ENCODE data around the gene HYOU1. TPM values are rescaled to one million over a fixed set of nuclear protein-coding genes. Genes with fewer than 3 reads are reported as not detected.
"Not testable (repeated sequence)": the region's sequence is repeated elsewhere in the genome, so short reads cannot be mapped to it uniquely, and the experiment has no call there.

Gene HYOU1, protein sequence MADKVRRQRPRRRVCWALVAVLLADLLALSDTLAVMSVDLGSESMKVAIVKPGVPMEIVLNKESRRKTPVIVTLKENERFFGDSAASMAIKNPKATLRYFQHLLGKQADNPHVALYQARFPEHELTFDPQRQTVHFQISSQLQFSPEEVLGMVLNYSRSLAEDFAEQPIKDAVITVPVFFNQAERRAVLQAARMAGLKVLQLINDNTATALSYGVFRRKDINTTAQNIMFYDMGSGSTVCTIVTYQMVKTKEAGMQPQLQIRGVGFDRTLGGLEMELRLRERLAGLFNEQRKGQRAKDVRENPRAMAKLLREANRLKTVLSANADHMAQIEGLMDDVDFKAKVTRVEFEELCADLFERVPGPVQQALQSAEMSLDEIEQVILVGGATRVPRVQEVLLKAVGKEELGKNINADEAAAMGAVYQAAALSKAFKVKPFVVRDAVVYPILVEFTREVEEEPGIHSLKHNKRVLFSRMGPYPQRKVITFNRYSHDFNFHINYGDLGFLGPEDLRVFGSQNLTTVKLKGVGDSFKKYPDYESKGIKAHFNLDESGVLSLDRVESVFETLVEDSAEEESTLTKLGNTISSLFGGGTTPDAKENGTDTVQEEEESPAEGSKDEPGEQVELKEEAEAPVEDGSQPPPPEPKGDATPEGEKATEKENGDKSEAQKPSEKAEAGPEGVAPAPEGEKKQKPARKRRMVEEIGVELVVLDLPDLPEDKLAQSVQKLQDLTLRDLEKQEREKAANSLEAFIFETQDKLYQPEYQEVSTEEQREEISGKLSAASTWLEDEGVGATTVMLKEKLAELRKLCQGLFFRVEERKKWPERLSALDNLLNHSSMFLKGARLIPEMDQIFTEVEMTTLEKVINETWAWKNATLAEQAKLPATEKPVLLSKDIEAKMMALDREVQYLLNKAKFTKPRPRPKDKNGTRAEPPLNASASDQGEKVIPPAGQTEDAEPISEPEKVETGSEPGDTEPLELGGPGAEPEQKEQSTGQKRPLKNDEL
- 10 to 100 TPM in 11 of 12 donors, not detected in 1; 35.2 to 51.0 (median 45.0) TPM for polyA plus RNA-seq (ENCODE audit: insufficient read length in 12 of 12)
- long read RNA-seq, donor 1, partial matches to known transcripts = 0 of 1 reads
- long read RNA-seq, donor 1, other reads (novel, unspliced or antisense) = 0 of 1 reads
- long read RNA-seq, donor 2, full-length matches to known transcripts = 2 of 2 reads
- long read RNA-seq, donor 2, partial matches to known transcripts = 0 of 2 reads
- long read RNA-seq, donor 2, other reads (novel, unspliced or antisense) = 0 of 2 reads
- long read RNA-seq, donor 3, full-length matches to known transcripts = 2 of 2 reads
- long read RNA-seq, donor 3, partial matches to known transcripts = 0 of 2 reads
- long read RNA-seq, donor 3, other reads (novel, unspliced or antisense) = 0 of 2 reads
- long read RNA-seq, donor 4, full-length matches to known transcripts = 1 of 1 reads
- long read RNA-seq, donor 4, partial matches to known transcripts = 0 of 1 reads
- long read RNA-seq, donor 4, other reads (novel, unspliced or antisense) = 0 of 1 reads
- long read RNA-seq, donor 5 = 0 reads
- long read RNA-seq, donor 6, partial matches to known transcripts = 0 of 2 reads
- long read RNA-seq, donor 6, other reads (novel, unspliced or antisense) = 0 of 2 reads
- long read RNA-seq, donor 7, partial matches to known transcripts = 0 of 1 reads
- long read RNA-seq, donor 7, other reads (novel, unspliced or antisense) = 0 of 1 reads
- long read RNA-seq, donor 8, partial matches to known transcripts = 7 of 7 reads
- long read RNA-seq, donor 8, other reads (novel, unspliced or antisense) = 0 of 7 reads
- long read RNA-seq, donor 9, full-length matches to known transcripts = 4 of 4 reads
- long read RNA-seq, donor 9, partial matches to known transcripts = 0 of 4 reads
- long read RNA-seq, donor 9, other reads (novel, unspliced or antisense) = 0 of 4 reads
- long read RNA-seq, donor 10, partial matches to known transcripts = 0 of 2 reads
- long read RNA-seq, donor 10, other reads (novel, unspliced or antisense) = 0 of 2 reads
- long read RNA-seq, donor 11, full-length matches to known transcripts = 3 of 3 reads
- long read RNA-seq, donor 11, partial matches to known transcripts = 0 of 3 reads
- long read RNA-seq, donor 11, other reads (novel, unspliced or antisense) = 0 of 3 reads

DNA sequence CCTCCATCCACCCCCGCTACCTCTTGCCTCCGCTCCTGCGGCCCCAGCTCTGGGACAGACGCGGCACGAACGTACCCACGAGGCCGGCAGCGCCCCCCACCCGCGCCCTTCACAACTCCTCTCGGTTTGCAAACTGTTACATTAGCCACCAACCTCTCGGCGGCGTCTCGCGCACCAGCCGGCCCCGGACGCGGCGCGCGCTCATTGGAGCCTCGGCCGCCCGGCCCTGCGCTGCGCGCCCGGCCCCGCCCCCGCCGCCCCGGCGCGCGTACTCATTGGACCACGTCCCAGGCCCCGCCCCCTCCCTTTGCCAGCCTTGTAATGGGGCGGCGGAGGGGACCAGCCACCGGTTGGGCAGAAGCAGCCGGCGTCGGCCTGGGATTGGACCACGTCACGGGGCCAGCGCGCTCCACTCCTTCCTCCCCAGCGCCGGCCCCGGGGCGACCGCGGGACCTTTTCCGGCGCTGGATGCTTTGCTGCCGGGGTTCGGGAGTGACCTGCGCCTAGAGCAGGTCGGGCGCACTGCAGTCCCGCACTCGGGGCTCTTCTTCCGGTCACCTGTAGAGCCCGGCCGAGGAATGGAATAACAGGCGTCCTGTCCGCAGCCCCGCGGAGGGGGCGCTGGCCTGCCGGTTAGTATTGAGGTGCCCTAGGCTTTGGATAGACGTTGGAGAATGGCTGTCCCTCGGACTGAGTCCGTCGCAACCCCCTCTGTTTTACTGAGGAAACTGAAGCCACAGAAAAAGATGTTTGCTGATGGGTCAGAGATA is at the start of gene HYOU1:
TSS of gene HYOU1 (minus strand) at position 206 of the 770 bp plus-strand sequence. CDS start 1,045 bp downstream, outside the sequence.
- DNase-seq = peak; percentile 94

DNA sequence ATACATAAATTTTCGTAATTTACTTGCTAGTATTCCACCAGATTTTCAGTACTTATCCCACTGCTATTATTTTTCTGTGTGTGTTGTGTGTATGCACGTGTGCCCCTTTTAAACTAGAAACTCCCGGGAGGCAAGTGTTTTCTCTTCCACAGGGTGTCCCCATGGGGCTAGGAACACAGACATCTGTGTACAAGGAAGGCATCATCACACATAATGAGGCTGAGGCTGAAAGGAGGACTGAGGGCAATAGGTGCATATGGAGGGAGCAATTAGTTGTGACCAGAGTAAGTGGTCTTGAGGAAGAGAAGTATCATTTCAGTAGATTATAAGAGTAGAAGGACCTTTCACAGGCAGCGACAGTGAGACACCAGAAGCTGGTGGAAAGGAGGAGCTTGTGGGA is 46.8 kb upstream of the HYOU1 start:
- no peak for DNase-seq

DNA sequence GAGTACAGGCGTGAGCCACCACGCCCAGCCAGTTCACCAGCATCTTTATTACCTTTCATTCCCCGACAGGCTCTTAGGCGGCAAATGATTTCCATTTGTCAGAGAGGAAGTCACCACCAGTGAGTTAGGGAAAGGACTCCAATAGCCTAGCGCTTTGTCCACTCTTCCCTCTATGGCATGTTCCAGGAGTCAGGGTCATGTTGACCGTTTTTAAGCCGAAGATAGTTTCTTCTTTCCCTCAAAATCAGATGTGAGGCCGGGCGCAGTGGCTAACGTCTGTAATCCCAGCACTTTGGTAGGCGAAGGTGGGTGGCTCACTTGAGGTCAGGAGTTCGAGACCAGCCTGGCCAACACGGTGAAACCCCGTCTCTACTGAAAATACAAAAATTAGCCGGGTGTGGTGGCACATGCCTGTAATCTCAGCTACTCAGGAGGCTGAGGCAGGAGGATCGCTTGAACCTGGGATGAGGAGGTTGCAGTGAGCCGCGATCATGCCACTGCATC is 46.2 kb upstream of the HYOU1 start:
- DNase-seq = not testable (repeated sequence)

DNA sequence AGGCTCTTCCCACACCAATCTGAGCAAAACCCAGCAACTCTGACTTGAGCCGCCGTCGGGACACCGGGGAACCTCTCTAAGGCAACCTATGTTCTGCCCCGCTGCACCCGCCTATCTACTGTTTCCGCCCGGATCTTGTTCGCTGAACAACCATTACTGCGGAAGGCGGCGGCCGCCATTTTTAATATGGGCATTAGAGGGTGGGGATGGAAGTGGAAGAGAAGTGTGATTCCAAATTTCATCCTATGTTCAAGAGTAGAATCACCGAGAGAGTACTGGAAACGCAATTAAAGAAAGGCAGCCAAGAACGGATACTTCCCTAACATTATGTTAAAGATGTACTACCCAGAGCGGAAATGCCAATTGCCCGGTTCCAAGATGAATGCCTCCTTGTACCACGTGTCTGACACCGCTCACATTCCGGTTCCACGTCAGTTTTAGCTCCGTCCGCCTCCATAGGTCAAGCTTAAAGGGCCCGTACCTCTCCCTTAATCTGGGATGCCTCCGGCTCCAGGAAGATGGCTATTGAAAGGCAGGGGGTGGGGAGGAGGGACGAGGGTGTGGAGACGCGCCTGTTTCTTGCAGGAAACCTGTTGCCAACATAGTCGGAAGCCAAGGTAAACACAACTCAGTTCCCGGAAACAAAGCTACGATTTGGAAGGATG is 44.9 kb upstream of the HYOU1 start, which contains the start of gene DPAGT1:
TSS of gene DPAGT1 (minus strand) at position 95 of the 665 bp plus-strand sequence. CDS start 198 bp downstream, outside the sequence.
- peak; percentile 95 for DNase-seq

DNA sequence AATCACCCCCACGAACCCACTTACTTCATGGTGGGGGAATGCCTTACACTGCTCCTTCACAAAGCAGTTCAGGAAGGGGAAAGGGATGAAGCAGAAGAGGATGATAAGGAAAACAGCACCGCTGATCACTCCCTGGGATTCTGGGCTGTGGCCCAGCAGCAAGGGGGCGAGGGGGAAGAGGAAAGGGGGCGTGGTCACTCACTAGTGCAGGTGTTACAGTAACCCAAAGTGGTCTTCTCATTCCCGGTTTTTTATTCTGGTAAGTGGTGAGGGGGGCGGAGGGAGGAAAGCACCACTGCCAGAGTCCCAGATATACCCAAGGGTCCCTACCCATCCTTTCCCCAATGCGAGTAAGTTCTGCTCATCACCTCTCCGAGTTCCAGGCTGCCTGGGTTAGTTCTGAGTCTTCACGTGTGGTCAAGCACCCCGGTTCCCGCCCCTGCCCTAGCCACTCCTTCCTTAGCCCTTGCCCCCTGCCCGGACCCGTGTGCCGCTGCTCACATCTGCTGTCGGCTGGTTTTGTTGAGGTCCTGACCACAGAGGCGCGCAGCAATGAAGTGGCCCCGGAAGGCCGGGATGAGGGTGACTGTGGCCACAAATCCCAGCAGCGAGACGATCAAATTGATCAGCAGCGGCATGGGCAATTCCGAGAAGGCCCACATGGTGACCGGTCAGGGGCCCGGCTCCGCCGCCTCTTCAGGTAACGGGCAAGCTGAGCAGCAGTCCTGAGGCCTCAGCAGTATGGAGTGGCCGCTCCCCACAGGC is 44.2 kb upstream of the HYOU1 start:
- no peak for DNase-seq

DNA sequence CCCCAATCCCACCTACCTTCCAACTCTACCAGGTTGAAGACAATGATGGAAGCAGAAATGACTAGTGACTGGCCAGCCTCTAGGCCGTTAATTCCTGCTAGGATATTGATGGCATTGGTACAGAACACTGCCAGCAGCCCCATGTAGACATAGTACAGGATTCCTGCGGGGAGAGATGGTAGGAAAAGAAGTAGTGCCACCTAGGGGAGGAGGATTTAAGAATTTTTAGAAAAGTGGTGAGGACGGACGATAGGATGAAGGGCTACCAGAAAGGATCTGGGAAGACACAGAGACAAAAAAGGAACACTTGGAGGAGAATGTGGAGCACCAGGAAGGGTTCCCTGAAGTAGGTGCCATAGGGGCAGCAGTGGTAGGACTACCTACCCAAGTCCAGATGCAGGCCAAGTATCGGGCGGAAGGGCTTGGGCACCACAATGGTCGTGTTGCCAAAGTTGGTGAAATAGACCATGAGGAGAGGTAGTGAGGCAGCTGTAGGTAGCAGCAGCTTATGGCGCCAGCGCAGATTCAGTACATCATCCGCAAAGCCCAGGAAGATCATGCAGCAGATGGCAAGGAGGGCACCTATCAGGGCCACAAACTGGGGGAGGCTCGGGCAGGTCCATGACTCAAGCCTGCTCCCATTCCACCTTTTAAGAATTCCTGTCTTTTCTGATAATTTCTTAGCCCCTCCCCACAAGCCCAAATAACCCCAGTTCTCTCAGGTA is 43.4 kb upstream of the HYOU1 start:
- DNase-seq = no peak

DNA sequence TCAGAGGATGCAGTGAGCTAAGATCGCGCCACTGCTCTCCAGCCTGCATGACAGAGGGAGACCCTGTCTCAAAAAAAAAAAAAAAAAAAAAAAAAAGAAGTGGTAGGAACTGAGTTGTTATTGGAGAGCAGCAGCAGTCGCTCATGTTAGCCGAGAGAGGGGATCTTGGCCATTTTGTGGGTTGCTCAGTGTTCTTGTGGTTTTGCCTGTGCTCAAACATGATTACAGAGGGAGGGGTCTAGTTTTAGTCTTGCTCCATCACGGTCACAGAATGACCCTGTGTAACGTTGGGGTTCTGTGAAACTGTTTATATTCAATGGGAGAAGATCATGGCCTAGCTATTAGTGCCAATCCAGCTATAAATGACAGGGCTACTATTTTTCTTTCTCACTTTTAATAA is 42.7 kb upstream of the HYOU1 start:
- no peak for DNase-seq

DNA sequence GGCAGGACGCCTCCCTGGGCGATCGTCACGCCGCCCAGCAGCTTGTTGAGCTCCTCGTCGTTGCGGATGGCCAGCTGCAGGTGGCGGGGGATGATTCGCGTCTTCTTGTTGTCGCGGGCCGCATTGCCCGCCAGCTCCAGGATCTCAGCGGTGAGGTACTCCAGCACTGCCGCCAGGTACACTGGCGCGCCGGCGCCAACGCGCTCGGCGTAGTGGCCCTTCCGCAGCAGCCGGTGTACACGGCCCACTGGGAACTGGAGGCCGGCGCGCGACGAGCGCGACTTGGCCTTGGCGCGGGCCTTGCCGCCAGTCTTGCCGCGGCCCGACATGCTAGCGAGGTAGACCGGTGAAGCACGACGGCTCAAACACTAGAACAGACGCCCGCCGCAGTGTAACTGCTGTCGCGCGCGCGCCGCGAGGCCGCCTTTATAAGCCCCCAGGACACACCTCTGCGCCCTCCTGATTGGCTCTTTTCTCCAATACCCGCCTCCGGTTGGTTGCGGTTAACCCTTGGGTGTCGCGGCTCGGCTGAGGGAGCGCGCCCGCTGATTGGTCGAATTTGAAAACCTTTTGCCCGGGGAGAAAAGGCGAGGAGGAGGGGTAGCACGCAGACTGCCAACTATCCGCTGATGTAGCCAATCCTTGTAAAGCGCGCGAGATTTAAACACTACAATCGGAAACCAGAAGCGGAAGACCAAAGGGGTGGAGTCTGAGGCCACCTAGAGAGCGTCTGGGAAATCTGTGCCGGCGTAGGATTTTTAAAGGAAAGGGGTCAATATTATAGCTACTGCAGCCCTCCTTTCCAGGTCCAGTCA is 38.3 kb upstream of the HYOU1 start:
- DNase-seq = peak; percentile 99

DNA sequence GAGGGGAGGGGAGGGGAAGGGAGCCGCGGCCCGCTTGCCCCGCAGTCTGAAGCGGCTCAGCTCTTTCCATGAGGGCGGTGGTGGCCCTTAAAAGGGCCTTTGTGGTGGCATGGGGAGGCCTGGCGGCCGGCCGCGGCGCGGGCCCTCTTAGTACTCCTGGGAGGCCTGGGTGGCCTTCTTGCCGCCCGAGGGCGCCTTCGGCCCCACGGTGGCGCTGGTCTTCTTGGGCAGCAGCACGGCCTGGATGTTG is 37.7 kb upstream of the HYOU1 start:
- no peak for DNase-seq

DNA sequence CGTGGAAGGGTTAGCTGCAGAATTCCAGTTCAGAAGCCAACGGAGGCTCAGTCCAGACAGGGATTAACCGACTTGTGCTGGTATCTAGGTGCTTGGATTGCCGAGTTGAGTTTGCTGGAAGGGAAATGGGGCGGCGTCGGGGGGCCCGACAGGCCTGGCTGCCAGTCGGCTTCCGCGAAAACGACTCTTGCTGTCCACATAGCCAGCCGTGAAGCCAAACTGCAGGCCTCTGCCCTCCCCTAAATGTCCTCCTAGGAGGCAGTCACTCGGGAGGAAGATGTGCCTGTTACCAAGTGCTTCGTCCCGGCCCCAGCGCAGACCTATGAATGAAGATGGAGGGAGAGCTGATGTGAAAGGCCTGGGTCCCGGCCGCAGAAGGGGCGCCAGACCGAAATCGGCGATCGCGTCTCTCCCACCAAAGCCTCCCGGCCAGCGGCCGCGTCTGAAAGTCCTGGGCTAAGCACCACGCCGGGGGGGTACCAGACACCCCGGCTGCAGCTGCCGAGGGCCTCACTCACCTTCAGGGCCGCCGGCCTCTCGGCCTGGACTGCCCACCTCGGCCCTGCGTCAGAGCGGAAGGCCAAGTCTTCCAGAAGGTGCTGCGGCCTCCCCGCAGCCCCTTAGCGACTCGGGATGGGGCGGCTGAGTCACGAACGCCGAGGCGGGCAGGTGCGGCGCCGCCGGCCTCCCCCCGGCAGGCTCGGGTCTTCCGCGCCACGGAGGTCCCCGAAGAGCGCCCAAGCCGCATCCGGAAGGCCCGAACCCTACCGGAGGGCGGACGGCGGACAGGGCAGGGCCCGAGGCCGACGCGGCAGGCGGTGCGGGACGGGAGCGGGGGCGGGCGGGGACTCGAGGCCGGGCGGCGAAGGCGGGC is 37.2 kb upstream of the HYOU1 start:
- no peak for DNase-seq

DNA sequence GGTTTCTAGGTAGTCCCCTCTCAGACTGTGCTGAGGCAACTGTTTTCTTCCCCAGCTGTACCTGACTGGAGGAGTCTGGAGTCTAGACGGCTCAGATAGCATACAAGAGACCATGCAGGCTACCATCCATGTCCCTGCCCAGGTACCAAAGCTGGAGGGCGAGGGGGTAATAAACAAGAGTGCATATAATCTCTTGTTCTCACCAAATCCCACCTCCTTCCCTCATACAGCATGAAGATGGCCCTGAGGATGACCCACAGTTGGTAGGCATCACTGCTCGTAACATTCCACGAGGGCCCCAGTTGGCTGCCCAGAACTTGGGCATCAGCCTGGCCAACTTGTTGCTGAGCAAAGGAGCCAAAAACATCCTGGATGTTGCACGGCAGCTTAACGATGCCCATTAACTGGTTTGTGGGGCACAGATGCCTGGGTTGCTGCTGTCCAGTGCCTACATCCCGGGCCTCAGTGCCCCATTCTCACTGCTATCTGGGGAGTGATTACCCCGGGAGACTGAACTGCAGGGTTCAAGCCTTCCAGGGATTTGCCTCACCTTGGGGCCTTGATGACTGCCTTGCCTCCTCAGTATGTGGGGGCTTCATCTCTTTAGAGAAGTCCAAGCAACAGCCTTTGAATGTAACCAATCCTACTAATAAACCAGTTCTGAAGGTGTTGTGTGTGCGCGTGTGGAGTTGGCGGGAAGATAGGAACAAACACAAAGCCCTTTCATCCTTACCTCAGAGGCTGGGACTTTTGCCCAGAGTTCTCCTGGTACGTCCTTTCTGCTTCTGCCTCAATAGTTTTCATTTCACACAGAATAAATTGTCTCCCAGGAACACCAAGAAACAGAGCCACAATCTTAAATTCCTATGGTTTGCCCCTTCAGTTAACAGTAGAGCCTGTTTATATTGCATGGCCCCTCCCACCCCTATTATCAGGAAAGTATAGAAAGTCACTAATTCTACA is 36.2 kb upstream of the HYOU1 start:
- DNase-seq = no peak

DNA sequence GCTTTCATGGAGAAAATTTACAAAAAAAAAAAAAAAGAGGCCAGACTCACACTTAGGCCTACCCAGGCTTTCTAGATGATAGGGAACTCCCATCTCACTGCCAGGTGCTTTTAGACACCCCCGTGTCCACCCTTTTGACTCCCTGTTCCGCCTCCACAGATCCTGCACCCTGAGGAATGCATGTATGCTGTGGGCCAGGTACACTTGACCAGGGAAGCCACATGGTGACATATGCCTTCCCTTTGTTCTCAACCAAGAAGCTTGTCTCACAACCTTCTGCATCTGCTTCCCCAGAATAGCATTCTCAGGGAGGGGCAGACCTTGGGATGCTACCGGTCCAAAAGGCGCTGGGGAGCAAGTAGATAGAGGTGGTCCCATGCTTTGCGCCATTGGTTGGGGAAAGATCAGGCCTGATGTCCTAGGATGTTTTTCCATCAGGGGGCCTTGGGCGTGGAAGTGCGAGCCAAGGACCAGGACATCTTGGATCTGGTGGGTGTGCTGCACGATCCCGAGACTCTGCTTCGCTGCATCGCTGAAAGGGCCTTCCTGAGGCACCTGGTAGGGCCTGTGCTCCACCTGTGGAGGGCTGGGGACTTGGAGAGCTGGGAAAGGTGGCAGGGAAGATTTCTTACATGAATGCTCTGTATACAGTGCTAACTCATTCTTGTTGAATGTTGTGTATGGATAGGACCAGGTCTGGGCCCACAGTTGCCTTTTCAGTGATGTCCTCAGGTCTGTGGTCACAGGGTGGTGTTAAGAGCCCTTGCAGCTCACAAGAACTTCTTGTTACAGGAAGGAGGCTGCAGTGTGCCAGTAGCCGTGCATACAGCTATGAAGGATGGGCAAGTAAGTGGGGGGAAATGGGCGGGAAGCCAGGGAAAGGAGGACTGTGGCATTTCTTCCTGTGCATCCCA is 35.2 kb upstream of the HYOU1 start:
- no peak for DNase-seq

DNA sequence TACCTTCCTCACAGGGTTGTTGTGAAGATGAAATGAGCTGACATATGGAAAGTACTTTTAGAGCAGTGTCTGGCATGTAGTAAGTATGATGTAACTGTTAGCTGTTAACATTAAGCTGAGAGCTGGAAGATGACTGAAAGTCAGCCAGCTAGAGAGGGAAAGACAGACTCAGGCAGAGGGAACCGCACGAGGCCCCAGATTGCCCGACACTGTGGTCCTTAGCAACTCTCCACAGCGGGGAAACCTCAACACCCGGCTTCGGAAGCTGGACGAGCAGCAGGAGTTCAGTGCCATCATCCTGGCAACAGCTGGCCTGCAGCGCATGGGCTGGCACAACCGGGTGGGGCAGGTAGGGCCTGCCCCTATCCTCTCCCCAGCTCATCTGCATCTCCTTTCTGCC is 34.2 kb upstream of the HYOU1 start:
- DNase-seq = no peak
